ENCODE measurements around the gene NATD1. TPM values are rescaled to one million over a fixed set of nuclear protein-coding genes. Genes with fewer than 3 reads are reported as not detected.
A peak's percentile ranks its signal among the peaks of the same experiment; 100 is the strongest.

NATD1 gene
- total and polyA plus RNA-seq, 8 donors = 7.0 to 16.9 (median 9.4) TPM

- H3K27me3 ChIP-seq = no peaks in the 10 kb centered on the region
- H3K27ac ChIP-seq = peak overlapping the region in 1 of 2 donors; percentile 77
- TF ChIP-seq CTCF (IDR thresholded peaks at IDR 0.05) = no peak
- no peaks in the 10 kb centered on the region for H3K9me3 ChIP-seq
- peak overlapping the region; percentile 36 to 49 for H3K4me3 ChIP-seq
- ATAC-seq (no peak), DNase-seq (no peak)
- no peaks in the 10 kb centered on the region for H3K36me3 ChIP-seq
- intact Hi-C loops (cut with DNase I) = no loop called here
- peaks cover 3 to 39% of the 10 kb centered on the region in 2 donors for H3K4me1 ChIP-seq
These were observed 868 bp downstream of the NATD1 start for GRCh38 chr17:21252289-21252795.

- no peaks in the 10 kb centered on the region for H3K27me3 ChIP-seq
- intact Hi-C loops (cut with DNase I) = no loop called here
- peaks cover 3 to 39% of the 10 kb centered on the region in 2 donors for H3K4me1 ChIP-seq
- no peaks in the 10 kb centered on the region for H3K9me3 ChIP-seq
- H3K27ac ChIP-seq = no peak overlapping the region
- ATAC-seq = no peak
- peak overlapping the region in 1 of 2 donors; percentile 49 for H3K4me3 ChIP-seq
- no peak for DNase-seq
- H3K36me3 ChIP-seq = no peaks in the 10 kb centered on the region
- no peak for TF ChIP-seq CTCF (IDR thresholded peaks at IDR 0.05)
These were observed 1.7 kb downstream of the NATD1 start for GRCh38 chr17:21251337-21252010.

GRCh38 chr17:21250854-21251253 lies 2.4 kb downstream of the NATD1 start:
- peaks cover 3 to 39% of the 10 kb centered on the region in 2 donors for H3K4me1 ChIP-seq
- intact Hi-C loops (cut with DNase I) = no loop called here

GRCh38 chr17:21249920-21250703 lies 3.1 kb downstream of the NATD1 start:
- Histone ChIP-seq H3K27ac (no peak overlapping the region), H3K4me1 (peaks cover 3 to 39% of the 10 kb centered on the region in 2 donors), H3K36me3 (no peaks in the 10 kb centered on the region), H3K9me3 (no peaks in the 10 kb centered on the region), H3K27me3 (no peaks in the 10 kb centered on the region), H3K4me3 (no peak overlapping the region)
- ATAC-seq (no peak), DNase-seq (no peak)
- TF ChIP-seq CTCF (IDR thresholded peaks at IDR 0.05) = no peak
- intact Hi-C loops (cut with DNase I) = no loop called here

More at GRCh38 chr17:21250854-21251253, 2.4 kb downstream of the NATD1 start:
- H3K36me3 ChIP-seq = no peaks in the 10 kb centered on the region
- H3K9me3 ChIP-seq = no peaks in the 10 kb centered on the region
- DNase-seq = no peak
- H3K27ac ChIP-seq = no peak overlapping the region
- H3K4me3 ChIP-seq = no peak overlapping the region
- ATAC-seq = no peak
- no peaks in the 10 kb centered on the region for H3K27me3 ChIP-seq
- TF ChIP-seq CTCF (IDR thresholded peaks at IDR 0.05) = no peak

All from left lung (tissue), 10 donors.